HG02943 (cell line): ENCODE measurements around the gene EEFSEC.
A peak's percentile ranks its signal among the peaks of the same experiment; 100 is the strongest.

ENCODE experiments used
- ATAC-seq: cut with Tn5 transposase; IDR thresholded peaks from one replicate; pipeline ENCODE4 v1.9.1; 2021; ENCODE audit warnings: mild to moderate bottlenecking, low read depth, moderate library complexity; ENCODE audit not compliant: unreplicated experiment

EEFSEC gene, protein sequence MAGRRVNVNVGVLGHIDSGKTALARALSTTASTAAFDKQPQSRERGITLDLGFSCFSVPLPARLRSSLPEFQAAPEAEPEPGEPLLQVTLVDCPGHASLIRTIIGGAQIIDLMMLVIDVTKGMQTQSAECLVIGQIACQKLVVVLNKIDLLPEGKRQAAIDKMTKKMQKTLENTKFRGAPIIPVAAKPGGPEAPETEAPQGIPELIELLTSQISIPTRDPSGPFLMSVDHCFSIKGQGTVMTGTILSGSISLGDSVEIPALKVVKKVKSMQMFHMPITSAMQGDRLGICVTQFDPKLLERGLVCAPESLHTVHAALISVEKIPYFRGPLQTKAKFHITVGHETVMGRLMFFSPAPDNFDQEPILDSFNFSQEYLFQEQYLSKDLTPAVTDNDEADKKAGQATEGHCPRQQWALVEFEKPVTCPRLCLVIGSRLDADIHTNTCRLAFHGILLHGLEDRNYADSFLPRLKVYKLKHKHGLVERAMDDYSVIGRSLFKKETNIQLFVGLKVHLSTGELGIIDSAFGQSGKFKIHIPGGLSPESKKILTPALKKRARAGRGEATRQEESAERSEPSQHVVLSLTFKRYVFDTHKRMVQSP

DNA sequence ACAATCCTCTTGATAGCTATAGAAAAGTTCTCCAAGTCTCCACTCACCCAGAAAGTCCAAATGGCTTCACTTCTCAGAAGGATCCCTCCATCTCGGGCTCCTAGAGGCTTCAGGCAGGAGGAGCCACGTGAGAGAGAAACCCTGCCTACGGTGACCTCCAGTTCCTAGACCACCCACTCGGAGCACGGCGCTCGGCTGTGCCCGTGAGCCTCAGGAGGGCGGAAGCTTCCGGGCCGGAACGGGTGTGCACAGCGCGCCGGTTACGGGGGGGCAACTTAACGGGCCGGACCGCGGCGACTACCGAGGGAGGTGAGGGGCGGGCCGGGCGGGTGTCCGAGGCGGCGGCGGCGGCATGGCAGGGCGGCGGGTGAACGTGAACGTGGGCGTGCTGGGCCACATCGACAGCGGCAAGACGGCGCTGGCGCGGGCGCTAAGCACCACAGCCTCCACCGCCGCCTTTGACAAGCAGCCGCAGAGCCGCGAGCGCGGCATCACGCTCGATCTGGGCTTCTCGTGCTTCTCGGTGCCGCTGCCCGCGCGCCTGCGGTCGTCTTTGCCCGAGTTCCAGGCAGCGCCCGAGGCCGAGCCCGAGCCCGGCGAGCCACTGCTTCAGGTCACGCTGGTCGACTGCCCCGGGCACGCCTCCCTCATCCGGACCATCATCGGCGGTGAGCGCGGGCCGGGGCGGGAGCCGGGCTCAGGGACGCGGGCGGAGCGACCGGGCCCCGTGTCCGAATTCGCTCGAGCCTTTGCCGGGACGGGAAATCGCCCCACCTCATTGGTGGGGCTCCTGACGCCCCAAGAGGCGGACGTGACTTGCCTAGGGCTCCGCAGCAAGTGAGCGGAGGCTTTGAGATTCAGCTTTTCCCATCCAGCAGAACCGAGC lies at the start of gene EEFSEC:
Gene EEFSEC, plus strand, starts transcription at position 326 of the 886 bp plus-strand sequence. Its CDS starts 27 bp downstream, at position 353.
- ATAC-seq: peak; percentile 83

DNA sequence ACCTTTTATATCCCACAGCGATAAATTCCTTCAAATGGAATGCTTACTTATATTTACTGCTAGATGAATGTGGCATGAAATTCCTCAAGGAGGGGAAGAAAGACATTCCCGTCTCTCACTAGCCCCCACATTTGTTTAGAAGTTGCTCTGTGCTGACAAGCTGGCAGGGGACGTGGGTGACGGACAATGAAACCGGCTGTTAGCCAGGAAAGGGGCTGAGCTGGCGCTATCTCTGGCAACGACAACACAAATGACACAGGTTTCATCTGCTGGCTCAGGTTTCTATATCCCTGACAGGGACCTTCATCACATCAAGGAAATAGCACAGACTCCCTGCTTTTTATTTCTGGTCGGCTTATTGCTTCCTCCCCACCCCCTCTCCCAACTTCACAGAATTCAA lies 45.4 kb upstream of the EEFSEC start:
- no peak for ATAC-seq

DNA sequence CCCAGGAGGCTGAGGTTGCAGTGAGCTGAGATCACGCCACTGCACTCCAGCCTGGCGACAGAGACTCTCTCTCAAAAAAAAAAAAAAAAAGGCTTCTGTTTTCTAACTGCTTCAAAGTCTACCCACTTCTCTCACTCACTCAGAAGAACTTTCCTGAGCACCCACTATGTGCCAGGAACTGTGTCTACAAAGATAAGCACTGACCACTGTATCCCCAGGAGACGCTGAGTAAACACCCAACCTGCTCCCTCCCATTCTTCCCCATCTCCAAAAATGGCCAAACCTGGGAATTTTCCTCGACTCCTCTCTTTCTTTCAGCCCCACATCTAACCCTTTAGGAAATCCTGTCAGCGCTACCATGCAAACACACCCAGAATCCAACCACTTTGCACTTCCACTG lies 42.1 kb upstream of the EEFSEC start:
- no peak for ATAC-seq

DNA sequence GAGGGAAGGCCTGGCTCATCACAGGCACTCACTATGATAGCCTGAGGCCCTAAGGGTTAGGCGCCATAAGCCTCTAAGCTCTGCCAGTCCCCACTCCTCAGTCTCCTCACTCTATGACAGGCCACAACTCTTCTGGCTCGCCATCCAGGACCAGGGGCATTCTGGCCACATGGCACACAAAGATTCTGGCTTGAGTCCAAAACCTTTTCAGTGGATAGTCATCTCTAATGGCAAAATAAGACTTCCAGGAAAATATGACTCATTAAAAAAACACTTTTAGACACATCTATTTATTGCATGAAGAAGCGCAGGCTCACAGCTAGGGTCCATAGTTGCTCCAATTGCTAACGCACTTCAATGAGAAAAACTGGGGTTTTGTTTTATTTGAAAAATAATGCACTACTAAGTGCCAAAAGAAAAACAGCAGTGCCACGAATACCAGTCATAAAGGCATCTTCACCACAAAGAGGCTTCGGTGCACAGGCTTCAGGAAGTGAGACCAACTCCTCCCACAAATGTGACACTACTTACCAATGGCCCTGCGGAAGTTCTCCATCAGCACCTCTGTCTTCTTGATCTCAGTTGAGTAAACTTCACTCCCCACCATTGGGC lies 40.8 kb upstream of the EEFSEC start:
- ATAC-seq: no peak

DNA sequence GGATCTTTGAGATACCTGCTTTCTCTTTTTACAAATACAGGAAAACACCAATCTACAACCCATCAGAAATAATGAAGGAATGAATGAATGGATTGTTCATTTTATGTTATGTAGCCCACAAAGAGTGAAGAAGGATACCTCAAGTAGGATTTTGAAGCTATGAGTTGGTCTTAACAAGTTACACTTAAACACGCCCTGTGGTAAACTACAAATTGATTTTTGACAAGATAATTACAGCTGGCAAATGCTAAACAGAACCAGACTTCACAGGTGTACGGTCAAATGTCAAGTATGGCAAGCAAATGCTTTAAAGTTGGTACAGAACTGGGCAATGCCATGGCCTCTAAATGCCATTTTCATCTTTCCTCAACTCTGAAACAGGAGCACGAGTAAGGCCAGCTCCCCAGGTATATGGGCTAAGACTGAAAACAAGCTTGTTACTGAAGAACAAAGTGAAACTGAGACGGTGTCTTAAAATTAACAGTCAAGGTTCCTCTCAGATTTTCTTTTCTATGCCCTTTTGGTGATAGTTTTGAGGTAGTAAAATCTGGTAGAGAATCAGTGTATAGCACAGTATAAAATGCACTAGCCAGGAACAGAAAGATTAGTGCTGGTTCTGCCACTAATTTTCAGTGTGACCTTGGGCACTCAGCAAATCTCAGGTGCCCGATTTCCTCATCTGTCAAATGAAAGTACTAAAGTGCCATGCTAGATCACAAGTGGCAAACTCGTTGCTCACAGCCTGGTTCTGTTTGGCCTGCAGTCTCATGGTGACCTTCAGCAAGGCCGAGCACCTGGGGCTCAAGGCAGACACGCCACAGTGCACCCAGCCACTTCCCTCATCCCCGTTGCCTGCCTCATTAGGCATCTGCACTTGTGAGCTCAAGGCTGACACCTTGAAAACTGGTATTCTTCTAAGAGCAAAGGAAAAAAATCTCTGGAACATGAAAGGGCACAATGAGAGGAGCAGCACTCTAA lies 39.2 kb upstream of the EEFSEC start:
- ATAC-seq: peak; percentile 63

DNA sequence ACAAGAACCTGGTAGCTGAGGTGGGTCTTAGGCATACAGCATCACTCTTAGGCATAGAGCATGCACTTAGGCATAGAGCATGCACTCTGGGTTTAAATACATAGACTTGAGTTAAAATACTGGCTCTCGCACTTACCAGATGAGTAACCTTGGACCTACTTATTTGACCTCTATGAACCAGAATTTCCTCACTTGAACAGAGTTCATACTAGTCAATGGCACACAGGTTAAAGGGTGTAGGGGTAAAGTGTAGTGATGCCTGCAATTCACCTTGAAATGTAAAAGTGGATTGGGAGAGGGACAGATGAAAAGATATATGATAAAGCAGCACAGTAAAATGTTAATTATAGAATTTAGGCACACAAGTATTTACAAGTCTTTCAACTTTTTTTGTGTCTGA lies 31.3 kb upstream of the EEFSEC start:
- no peak for ATAC-seq

DNA sequence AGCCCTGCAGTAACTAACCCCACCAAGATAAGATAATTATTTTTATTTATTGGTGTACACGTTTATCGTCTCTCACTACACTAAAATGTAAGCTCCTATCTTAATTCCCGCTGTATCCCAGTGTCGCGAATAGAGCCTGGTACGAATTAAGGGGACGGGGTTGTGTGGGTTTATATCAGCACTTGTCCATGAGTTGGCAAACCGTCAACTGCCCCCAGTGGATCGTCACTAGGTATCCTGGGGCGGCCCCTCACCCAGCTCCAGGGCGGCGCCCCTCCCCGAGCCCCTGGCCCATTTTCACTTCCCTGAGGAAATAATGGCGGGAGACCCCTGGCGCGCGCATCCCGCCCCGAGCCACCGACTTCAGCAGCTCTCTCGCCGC lies 30.1 kb upstream of the EEFSEC start:
- ATAC-seq: no peak

DNA sequence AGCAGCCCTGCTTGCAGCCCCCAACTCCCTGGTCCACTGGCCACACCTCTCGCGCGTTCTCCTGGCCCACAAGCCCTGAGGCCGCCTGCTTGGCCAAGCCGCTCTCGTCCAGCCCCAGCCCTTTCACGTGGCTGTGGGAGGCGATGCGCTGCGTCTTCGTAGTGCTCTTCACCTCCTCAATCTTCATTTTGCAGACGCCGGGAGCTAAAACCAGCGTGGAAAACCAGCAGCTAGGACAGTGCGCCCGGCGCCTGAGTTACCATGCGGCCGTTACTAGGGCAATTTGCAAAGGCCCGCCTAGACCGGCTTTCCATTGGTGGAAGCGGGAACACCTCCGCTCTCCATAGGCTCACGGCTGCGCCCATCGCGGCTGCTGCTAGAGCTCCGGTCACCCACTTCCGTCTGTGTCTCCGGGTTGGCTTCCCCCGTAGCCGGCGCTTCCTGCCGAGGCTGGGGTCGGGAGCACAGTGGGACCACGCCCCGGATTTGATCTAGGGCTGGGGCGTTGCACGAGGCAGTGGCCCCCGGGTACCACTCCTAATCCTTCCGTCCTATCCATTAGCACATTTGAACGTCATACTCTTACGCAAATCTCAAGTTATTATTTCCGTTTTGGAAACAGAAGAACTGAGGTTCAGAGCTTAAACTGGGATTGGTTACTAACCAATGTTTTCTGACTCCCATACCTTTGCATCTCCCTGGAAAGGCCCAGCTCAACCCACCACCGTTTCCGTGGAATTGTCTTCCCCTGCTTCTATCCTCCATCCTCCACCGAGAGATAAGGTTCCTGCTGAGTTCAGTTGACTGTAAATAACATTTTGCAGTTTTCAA lies 29.5 kb upstream of the EEFSEC start, which contains the start of gene RUVBL1:
Gene RUVBL1, minus strand, starts transcription at position 275 of the 831 bp plus-strand sequence. Its CDS starts 88 bp downstream, at position 187.
- ATAC-seq: peak; percentile 96

DNA sequence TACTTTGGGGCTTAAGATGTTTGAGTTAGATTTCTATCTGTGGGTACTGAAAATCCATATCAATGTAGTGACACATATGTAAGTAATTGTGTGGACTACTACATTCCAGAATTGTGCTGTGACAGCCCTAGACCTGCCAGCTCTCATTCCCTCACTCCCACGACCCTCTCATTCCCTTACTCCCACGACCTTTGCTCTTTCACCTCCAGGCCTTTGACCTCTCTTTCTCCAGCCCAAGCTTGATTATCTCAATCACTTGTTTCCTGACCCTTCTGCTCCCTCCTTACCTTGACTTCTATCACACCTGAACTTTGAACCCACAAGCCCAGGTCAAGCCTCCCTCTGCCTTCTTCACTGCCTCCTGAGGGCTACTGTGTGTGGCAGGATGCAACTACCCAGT lies 26.0 kb upstream of the EEFSEC start:
- ATAC-seq: no peak

DNA sequence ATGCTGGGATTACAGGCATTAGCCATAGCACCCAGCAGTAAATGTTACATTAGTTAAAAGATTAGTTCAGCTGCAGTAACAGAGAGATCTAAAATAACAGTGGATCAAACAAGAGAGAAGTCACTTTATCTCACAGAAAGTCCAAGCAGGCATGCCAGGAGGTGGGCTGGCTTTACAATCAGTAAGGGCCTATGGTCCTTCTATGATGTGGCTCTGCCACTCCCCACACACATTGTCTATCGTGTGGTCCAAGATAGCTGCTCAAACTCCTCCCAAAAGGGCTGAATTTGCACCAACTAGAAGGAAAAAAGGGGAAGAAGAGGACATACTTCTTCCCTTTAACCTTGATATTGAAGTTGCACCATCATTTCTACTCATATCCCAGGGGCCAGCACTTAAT lies 25.0 kb upstream of the EEFSEC start:
- no peak for ATAC-seq

DNA sequence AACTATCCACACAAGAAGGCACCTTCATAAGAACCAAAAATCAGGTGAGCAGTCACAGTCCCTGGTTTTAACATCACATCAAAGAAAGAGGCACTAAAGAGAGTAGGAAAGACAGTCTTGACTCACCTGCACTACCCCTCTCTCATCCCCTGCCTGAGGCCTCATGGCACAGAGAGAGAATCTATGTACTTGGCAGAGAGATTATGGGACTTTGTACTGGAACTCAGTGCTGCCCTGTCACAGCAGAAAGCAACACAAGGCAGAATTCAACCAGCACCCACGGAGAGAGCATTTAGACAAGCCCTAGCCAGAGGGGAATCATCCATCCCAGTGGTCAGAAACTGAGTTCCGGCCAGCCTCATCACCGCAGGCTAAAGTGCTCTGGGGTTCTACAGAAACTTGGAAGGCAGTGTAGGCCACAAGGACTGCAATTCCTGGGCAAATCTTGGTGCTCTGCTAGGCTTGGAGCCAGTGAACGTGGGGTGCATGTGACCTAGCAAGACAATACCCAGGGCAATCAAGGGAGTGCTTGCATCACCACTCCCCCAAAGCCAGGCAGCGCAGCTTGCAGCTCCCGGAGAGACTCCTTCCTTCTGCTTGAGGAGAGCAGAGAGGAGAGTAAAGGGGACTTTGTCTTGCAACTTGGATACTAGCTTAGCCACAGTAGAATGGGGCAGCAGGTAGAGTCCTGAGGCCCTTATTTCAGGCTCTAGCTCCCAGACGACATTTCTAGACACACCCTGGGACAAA lies 21.2 kb upstream of the EEFSEC start:
- ATAC-seq: no peak

DNA sequence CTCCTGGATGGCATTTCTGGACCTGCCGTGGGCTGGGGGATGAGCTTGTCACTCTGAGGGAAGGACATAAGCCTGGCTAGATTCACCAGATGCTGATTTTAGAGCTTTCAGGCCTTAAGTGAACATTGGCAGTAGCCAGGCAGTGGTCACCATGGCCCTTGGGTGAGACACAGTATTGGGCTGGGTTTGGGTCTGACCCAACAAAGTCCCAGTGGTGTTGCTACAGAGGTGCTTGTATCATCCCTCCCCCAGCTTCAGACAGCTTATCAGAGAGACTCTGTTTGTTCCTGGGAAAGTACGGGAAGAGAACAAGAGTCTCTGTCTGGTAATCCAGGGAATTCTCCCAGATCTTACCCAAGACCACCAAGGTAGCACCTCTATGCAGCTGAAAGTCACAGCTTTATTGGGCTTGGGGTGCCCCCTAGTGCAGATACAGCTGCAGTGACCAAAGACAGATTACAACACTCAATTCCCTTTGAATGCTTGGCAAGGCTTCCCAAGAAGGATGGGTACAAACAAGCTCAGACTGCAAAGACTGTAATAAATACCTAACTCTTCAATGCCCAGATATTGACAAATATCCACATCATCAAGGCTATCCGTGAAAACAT lies 19.9 kb upstream of the EEFSEC start:
- no peak for ATAC-seq

DNA sequence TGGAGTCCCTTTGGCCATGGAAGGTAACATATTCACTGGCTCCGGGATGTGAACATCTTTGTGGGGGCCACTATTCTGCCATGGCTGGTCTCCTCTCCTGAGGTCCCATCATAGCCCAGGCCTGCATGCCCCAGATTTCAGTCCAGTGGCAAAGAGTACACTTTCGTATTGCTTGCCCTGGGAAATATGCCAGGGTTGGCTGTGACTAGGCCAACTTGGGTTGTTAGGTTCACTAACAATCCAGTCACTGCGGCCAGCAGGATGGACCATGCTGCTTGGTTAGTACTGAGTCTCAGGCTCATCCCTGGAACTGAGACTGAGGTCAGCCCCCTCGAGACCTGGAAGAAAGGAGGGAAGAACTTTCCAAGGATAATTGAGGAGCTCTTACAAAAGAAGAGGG lies 9.8 kb upstream of the EEFSEC start:
- ATAC-seq: no peak

DNA sequence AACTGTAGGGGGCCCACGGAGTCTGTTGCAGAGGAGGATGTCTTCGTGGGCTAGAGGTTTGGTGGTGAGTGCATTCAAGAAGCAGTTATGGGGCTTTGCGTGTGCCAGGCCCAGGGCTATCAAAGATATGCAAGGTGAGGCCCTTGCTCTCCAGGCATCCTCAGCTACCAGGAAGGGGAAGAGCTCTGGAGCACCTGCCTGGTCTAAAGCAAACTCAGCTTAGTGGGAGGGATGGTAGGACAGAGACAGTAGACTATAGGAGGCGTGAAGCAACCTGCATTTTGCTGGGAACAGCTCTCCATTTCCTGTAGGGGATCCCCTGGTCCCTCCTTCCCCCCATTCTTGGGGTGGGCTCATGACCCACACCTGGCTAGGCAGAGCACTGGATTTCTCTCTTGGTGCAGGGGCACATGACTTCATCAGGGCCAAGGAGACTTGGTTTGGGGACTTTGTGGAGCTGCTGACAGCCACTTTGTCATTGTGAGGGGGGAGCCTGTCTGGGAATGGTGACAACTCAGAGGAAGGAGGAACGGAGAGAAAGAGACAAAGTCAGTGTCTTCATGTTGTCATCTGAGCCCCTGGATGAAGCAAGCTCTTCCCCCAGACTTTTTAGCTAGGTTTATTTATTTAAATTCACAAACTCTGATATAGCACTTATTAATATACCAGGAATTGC lies 8.6 kb upstream of the EEFSEC start:
- no peak for ATAC-seq

DNA sequence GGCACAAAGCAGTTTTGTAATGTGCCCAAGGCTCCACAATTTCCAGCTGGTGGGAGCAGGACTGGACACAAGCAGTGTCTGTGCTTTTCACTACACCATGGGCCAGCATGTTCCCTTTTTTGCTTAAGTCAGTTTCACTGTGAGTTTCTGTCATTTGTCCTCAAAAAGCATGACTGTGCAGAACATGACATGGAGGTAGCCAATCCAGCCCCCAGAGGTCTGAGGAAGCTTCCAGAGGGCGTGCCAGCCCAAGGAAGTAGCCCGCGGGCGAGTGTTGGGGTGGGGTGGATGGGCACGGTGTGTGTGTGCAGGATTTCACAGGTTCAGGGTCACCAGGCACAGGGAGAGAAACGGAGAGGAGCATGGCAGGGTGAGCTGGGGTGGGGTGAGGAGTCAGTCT lies 8.0 kb upstream of the EEFSEC start:
- no peak for ATAC-seq

DNA sequence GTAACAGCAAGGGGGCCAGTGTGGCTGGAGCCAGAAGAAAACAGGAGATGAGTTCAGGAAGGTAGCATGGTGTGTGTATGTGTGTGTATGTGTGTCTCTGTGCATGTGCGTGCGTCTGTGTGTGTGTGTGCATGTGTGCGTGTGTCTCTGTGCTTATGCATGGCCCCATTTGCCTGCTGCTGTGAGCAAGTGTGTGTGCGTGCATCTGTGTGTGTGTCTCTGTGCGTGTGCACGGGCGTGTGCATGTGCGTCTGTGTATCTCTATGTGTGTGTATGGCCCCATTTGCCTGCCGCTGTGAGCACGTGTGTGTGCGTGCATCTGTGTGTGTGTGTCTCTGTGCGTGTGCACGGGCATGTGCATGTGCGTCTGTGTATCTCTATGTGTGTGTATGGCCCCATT lies 7.1 kb upstream of the EEFSEC start:
- ATAC-seq: no peak

DNA sequence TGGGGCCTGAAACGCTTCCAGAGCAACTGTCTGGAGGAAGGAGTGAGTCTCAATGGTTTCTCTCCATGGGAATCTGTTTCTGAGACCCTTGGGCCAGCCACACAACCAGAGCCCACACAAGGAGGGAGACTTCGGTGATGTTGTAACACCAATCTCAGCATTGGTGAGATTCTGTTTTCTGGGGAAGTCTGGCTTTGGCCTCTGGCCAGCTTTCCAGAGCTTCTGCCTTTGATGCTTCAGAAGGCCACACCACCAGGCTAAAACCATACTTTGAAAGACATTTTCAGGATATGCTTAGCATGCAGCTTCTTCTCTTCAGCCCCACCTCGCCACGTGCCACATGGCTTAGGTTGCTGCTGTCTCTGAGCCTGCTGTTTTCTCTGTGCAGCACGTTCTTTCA lies 3.6 kb upstream of the EEFSEC start:
- ATAC-seq: no peak
